Hematopoietic multipotent progenitor cell treated with erythropoietin and hydrocortisone succinate and interleukin-3 and kit ligand, for 17 days (in vitro differentiated cells): Measurements from ENCODE around the gene NUBPL.
"Not testable (repeated sequence)": the region's sequence is repeated elsewhere in the genome, so short reads cannot be mapped to it uniquely, and the experiment has no call there.

Experiments
- DNase-seq: peaks from one replicate; pipeline ENCODE4 v3.0.0-alpha.2; 2015; ENCODE audit warnings: low spot score

The NUBPL gene

GRCh38 chr14:31745741-31746140 lies 184.5 kb downstream of the NUBPL start:
- DNase-seq = no peak

DNA sequence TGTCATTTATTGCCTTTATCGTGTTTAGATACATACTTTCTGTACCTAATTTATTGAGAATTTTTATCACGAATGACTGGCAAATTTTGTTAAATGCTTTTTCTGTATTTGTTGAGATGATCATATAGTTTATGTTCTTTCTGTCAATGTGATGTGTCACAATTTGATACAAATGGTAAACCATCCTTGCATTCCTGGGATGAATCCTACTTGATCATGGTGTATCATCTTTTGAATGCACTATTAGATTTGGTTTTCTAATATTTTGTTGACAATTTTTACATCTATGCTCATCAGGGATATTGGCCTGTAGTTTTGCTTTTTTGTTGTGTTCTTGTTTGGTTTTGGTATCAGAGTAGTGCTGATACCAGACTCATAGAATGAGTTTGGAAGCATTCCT lies 185.1 kb downstream of the NUBPL start:
- no peak for DNase-seq

DNA sequence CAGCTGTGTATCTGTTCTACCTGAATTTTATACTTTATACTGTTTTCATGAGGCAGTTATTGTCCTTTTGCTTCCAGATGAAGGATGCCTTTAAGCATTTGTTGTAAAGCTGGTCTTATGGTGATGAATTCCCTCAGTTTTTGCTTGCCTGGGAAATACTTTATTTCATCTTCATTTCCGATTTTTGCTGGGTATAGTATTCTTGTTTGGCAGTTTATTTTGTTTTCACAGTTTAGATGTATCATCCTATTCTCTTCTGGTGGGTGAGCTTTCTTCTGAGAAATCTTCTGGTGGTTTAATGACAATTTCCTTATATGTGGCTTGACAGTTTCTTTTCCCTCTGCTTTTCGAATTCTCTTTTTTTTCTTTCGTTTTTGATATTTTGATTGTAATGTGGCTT lies 188.1 kb downstream of the NUBPL start:
- no peak for DNase-seq

DNA sequence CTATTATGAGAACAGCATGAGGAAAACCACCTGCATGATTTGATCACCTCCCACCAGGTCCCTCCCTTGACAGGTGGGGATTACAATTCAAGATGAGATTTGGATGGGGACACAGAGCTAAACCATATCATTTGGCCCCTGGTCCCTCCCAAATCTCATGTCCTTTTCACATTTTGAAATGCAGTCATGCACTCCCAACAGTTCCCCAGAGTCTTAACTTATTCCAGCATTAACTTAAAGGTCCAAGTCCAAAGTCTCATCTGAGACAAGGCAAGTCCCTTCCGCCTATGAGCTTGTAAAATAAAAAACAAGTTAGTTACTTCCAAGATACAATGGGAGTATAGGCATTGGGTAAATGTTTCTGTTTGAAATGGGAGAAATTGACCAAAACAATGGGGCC lies 189.8 kb downstream of the NUBPL start:
- DNase-seq = not testable (repeated sequence)

DNA sequence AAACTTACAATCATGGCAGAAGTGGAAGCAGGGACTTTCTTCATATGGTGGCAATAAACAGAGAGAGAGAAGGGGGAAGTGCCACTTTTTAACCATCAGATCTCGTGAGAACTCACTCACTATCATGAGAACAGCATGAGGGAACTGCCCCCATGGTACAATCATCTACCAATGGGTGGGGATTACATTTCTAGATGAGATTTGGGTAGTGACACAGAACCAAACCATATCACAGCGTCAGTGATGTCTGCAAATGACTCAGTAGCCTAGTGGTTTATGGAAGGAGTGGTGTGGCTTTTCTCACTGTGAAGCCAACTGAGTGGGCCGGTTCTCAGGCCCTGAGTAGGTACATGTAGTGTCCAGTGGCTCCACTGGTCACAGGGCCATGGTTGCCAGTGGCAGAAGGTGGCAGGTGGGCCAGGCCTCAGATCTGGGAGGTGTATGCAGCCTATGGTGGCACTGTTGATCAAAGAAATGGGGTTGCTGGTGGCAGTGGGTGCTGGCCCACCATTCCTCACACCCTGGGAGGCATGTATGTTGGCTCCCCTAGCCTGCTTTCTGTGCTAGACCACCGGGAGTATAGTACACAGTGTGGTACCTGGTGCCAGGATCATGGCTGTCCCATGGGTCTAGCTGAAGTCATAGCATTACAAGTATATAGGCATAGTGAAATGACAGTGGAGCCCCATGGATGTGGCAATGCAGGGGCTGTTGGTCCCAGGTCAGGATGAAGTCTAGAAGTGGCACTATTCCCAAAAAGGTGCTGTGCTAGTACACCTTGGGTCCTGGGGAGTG lies 191.9 kb downstream of the NUBPL start:
- DNase-seq = no peak

DNA sequence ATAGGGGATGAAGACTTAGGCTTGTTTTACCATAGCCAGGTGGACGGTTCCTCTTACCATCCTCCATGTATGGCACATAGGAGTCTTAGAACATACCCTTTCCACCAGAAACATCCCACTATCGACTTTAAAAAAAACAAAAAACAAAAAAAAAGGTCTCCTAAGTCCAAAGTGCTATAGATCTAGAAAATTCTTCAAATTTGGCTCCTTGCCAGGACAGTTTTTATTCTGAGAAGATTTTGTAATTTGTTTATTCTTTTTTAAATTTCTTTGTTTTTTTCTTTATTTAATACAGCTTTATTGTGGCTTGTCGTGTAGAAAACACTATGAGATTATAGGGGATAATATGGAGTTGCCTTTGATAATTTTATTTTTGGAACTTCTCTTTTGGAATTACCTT lies 197.7 kb downstream of the NUBPL start:
- no peak for DNase-seq

DNA sequence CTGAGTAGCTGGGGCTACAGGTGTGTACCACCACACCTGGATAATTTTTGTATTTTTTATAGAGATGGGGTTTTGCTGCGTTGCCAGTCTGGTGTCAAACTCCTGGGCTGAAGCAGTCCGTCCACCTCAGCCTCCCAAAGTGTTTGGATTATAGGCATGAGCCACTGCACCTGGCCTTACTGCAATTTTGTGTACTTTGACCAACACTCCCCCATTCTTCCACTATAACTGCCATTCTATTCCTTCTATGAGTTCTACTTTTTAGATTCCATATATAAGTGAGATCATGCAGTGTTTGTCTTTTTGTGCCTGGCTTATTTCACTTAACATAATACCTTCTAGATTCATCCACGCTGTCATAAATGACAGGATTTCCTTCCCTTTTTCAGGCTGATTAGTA lies 199.1 kb downstream of the NUBPL start:
- no peak for DNase-seq

DNA sequence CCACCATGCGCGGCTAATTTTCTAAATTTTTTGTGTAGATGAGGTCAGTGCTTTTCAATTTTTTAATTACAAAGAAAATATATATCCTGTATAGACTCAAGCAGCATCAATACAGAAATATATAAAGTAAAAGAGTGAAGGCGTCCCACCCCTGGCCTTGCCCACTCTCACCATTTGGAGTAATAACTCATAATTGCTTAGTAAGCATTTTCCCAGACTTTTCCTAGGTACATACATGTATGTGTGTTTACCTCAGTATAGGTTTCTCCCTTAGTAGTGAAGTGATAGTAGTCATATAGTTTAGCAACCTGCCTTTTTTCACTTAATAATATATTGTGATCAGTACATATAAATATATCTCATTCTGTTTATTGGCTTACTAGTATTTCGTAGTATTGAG lies 200.1 kb downstream of the NUBPL start:
- DNase-seq = no peak

- no peak for DNase-seq
Observed at GRCh38 chr14:31763041-31763440, 201.8 kb downstream of the NUBPL start.

DNA sequence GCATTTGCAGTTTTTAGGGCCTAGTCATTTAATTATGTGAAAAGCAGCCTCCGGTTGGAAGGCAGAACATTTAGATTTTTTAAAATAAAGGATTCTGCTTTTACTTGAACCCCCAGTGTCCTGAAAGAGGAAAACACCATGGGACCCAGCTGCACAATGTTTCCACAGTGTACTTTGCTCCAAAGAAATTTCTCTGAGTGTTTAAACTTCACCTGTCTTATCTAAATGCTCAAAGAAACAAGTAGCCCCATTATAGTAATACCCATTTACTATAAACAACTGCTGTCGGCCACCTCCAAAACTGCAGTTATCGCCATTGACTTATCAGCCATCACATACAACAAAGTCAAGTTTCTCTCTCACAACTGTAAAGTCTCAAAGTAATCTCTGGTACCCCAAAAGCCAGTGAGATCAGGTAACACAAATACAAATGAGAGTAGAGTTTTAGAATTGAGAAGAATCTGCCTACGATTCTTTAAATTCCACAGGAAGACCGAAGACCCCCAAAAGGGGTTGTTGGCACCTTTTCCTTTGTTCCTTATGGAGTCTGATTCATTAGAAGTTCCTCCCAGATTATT lies 205.2 kb downstream of the NUBPL start:
- no peak for DNase-seq

DNA sequence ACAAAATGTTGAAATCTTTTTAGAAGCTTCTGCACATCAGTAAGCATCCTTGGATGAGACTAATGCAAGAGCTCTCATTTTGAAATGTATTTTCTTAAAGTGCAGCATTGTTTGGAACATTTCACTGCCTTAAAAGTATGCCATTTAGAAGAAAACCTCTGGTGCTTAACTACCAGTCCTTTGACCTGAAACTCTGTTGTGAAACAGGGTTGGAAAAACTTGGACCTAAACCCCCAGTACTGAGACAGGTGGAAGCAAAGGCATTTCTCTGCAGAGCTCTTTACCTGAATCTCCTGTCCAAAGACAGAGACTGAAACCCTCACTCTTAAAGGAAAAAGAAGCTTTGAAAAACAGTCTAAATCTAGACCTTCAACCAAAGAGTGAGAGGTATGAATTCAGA lies 207.2 kb downstream of the NUBPL start:
- no peak for DNase-seq

DNA sequence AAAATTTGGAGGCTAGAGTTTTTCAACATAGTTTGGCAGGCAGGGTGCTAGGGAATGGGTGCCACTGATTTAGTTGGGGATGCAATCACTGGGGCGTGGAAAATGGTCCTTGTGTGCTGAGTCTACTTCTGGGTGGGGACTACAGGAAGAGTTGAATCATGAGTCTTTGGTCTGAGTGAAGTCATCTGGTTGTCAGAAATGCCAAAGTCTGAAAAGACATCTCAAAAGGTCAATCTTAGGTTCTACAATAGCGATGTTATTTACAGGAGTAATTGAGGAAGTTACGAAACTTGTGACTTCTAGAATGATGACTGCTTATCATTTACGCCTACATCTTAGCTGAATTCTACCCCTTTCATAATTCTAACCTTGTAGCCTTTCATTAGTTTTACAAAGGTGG lies 209.1 kb downstream of the NUBPL start:
- DNase-seq = no peak

DNA sequence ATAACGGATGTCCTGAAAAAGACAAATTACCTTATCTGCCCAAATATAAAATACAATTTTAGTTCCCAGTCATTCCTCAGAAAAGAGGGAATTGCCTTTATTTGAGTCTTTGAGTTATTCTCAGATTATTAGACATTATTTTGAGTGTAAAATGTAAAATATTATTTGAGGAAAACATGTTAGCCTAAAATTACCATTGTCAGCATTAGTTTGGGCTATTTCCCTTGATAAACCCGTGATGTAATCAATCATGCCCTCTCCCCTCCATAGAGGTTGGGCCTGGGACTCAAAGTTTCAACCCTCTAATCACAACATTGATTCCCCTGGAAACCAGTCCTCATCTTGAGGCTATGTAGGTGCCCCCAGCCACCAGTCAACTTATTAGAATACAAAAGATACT lies 213.4 kb downstream of the NUBPL start:
- no peak for DNase-seq

DNA sequence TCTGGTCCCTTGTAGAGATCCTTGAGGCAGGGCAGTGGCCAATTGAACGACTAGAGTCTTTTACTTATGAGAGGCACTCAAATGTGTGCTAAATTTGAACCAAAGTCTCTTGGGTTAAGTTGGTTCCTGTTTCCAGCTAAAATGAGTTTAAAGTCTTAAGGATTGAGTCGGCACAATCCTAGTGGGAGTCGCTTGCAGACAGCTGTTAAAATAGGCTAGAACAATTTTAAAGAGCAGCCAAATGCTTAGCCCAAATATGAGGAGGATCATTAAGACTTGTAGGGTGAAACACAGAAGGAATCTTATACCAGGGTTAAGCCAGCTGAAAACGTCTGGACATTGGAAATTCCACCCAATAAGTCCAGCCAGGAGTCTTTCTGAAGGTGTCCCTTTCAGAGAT lies 216.1 kb downstream of the NUBPL start:
- no peak for DNase-seq

GRCh38 chr14:31781578-31781977 lies 220.4 kb downstream of the NUBPL start:
- DNase-seq = no peak

DNA sequence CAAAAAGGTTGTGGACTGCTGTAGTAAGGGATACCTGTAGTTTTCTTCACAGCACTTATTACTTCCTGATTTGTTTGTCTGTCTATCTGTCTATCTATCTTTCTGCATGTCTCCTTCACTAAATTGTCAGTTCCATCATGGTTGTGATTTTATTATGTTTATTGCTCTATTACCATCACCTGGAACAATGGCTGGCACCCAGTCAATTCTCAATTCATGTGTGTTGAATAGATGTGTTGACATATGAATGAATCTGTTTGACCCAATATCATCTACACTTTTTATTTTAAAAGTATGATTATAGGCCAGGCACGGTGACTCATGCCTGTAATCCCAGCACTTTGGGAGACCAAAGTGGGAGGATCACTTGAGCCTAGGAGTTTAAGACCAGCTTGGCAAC lies 224.4 kb downstream of the NUBPL start:
- no peak for DNase-seq

GRCh38 chr14:31787377-31787776 lies 226.2 kb downstream of the NUBPL start:
- no peak for DNase-seq

DNA sequence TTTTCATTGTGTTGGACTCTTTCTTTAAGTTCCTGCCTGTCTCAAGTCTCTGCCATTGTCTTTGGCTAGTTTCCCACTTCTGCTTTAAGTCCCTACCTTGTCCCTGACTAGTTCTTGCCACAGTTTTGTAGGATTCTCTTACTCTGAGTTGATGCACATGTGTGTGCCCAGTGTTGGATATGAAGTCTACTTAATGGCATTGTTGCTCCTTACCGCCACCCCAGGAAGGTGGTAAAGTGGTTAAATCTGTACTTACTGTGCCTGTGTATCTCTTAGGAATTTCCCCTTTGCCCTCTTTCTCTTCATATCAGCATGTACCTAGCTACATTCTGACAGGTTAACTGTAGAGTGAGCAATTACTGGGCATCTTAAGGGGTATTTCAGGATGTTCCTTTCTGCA lies 227.1 kb downstream of the NUBPL start:
- no peak for DNase-seq

GRCh38 chr14:31792726-31793125 lies 231.5 kb downstream of the NUBPL start:
- no peak for DNase-seq

DNA sequence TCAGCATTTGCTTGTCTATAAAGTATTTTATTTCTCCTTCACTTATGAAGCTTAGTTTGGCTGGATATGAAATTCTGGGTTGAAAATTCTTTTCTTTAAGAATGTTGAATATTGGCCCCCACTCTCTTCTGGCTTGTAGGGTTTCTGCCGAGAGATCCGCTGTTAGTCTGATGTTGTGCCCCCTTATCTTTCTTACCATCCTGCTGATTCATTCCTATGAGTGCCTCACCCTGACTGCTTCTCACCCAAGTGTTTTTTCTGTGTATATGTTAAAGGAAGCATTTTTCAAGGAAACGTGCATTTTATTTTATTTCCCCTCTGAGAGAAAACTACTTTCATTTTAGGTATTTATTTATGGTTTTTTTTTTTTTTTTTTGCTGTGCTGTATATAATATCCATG lies 236.7 kb downstream of the NUBPL start:
- not testable (repeated sequence) for DNase-seq

- DNase-seq = no peak
Observed at GRCh38 chr14:31802838-31803237, 241.6 kb downstream of the NUBPL start.

GRCh38 chr14:31806249-31806648 lies 245.0 kb downstream of the NUBPL start:
- no peak for DNase-seq

DNA sequence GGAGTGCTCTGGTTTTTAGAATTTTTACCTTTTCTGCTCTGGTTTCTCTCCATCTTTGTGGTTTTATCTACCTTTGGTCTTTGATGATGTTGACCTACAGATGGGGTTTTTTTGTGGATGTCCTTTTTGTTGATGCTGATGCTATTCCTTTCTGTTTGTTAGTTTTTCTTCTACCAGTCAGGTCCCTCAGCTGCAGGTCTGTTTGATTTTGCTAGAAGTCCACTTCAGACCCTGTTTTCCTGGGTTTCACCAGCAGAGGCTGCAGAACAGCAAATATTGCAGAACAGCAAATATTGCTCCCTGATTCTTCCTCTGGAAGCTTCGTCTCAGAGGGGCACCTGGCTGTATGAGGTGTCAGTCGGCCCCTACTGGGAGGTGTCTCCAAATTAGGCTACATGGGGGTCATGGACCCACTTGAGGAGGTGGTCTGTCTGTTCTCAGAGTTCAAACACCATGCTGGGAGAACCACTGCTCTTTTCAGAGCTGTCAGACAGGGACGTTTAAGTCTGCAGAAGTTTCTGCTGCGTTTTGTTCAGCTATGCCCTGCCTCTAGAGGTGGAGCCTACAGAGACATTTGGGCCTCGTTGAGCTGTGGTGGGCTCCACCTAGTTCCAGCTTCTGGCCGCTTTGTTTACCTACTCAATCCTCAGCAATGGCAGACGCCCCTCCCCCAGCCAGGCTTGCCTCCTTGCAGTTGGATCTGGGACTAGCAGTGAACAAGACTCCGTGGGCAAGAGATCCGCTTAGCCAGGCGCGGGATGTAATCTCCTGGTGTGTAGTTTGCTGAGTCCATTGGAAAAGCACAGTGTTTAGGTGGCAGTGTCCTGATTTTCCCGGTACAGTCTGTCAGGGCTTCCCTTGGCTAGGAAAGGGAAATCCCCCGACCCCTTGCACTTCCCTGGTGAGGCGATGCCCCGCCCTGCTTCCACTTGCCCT lies 250.8 kb downstream of the NUBPL start:
- not testable (repeated sequence) for DNase-seq
